GM19395 (cell line): Measurements from ENCODE around the gene APOC3.

Experiments used
- ATAC-seq: cut with Tn5 transposase; IDR thresholded peaks from one replicate; pipeline ENCODE4 v1.9.1; 2021; ENCODE audit warnings: mild to moderate bottlenecking, moderate library complexity; ENCODE audit not compliant: unreplicated experiment

The APOC3 gene

GRCh38 chr11:116829525-116830183, at the start of gene APOC3:
Gene APOC3 (plus strand): TSS chr11:116829907. CDS start chr11:116830583, 676 bp downstream.
- no peak for ATAC-seq

GRCh38 chr11:116782728-116783127, 47.0 kb upstream of the APOC3 start:
- no peak for ATAC-seq

GRCh38 chr11:116786326-116786725, 43.4 kb upstream of the APOC3 start:
- no peak for ATAC-seq

GRCh38 chr11:116786966-116787365, 42.7 kb upstream of the APOC3 start:
- no peak for ATAC-seq

- no peak for ATAC-seq
These were observed 42.3 kb upstream of the APOC3 start for GRCh38 chr11:116787436-116787785.

- peak; percentile 93 for ATAC-seq
These were observed 41.8 kb upstream of the APOC3 start, which contains the start of gene ZPR1 for GRCh38 chr11:116787786-116788486. Gene ZPR1 (minus strand): TSS chr11:116788023. CDS start chr11:116787990, 33 bp downstream.

- ATAC-seq, result no peak
These were observed 41.2 kb upstream of the APOC3 start for GRCh38 chr11:116788534-116788933.

GRCh38 chr11:116788975-116789374, 40.7 kb upstream of the APOC3 start:
- ATAC-seq, result no peak

- ATAC-seq, result no peak
These were observed 39.3 kb upstream of the APOC3 start for GRCh38 chr11:116790167-116791001.

- no peak for ATAC-seq
These were observed 38.5 kb upstream of the APOC3 start for GRCh38 chr11:116791002-116791812.

- no peak for ATAC-seq
These were observed 37.9 kb upstream of the APOC3 start, which contains the start of gene APOA5 for GRCh38 chr11:116791813-116792143. Gene APOA5 (minus strand): TSS chr11:116791879. CDS start chr11:116791860, 19 bp downstream.

GRCh38 chr11:116792144-116792868, 37.4 kb upstream of the APOC3 start:
- no peak for ATAC-seq

GRCh38 chr11:116792869-116793771, 36.6 kb upstream of the APOC3 start:
- ATAC-seq, result no peak

- no peak for ATAC-seq
These were observed 36.0 kb upstream of the APOC3 start for GRCh38 chr11:116793772-116794097.

- no peak for ATAC-seq
These were observed 34.9 kb upstream of the APOC3 start for GRCh38 chr11:116794851-116795250.

GRCh38 chr11:116796548-116796947, 33.2 kb upstream of the APOC3 start:
- no peak for ATAC-seq

GRCh38 chr11:116797816-116798215, 31.9 kb upstream of the APOC3 start:
- ATAC-seq, result no peak

- ATAC-seq, result no peak
These were observed 31.3 kb upstream of the APOC3 start for GRCh38 chr11:116798368-116798767.

GRCh38 chr11:116800610-116801009, 29.1 kb upstream of the APOC3 start:
- ATAC-seq, result no peak
